Vagina (tissue), 2 donors: ENCODE results near the gene GHRL. TPM values are rescaled to one million over a fixed set of nuclear protein-coding genes. Genes with fewer than 3 reads are reported as not detected.

Source experiments
- DNase-seq, 2 donors: peaks; one replicate each; pipeline ENCODE4 v3.0.0-alpha.2; 2017; ENCODE audit errors: extremely low spot score in 2 of 2
- H3K27ac ChIP-seq: fragments of 200-600 bp; sonication (generic); one replicate; pipeline ENCODE4 v1.5.1; 2019
- H3K27me3 ChIP-seq: fragments of 200-600 bp; sonication (generic); one replicate; pipeline ENCODE4 v1.5.1; 2019
- H3K36me3 ChIP-seq, 2 donors: fragments of 200-600 bp; sonication (generic); one replicate each; pipeline ENCODE4 v1.5.1; 2017 to 2019
- H3K4me1 ChIP-seq: fragments of 200-600 bp; sonication (generic); one replicate; pipeline ENCODE4 v1.5.1; 2019
- H3K4me3 ChIP-seq, 2 donors: fragments of 200-600 bp; sonication (generic); 1 replicate in 1 of 2; 2 replicates in 1 of 2; pipeline ENCODE4 v1.5.1; 2016 to 2019
- H3K9me3 ChIP-seq: fragments of 200-600 bp; sonication (generic); one replicate; pipeline ENCODE4 v1.5.1; 2019
- POLR2A ChIP-seq, 2 donors: fragments of 450-650 bp; IDR thresholded peaks; one replicate each; pipeline ENCODE4 v1.6.1; 2017; ENCODE audit warnings: antibody characterized with exemption in 2 of 2, mild to moderate bottlenecking in 2 of 2, moderate library complexity in 2 of 2
- POLR2AphosphoS5 ChIP-seq, 2 donors: sonication (generic); formaldehyde crosslinking; IDR thresholded peaks; one replicate each; pipeline ENCODE4 v1.9.0; 2017; ENCODE audit warnings: antibody characterized with exemption in 2 of 2, mild to moderate bottlenecking in 2 of 2, low read depth in 1 of 2; ENCODE audit not compliant: insufficient read depth in 1 of 2
- intact Hi-C: fragments of 100-400 bp; cut with DNase I; formaldehyde crosslinking; loops from one replicate; pipeline ENCODE4 v1.15.1; 2023
- total RNA-seq: library from RNA; depleted of rRNA; stranded (reverse); fragments of >200 nt; gene quantifications from one replicate; pipeline ENCODE4 v1.2.3, GENCODE V29; 2016
- TF ChIP-seq, protein P1 (sequence below), 3 experiments: fragments of 450-650 bp in 2 of 3; fragments of 200-600 bp in 1 of 3; sonication (generic) in 1 of 3; IDR thresholded peaks; one replicate each; pipeline ENCODE4 v1.5.1; 2017 to 2019; ENCODE audit warnings: antibody characterized with exemption in 3 of 3, mild to moderate bottlenecking in 2 of 3, moderate library complexity in 2 of 3

The GHRL gene
- total RNA-seq, 1 donor from 2014 or later = not detected

DNA sequence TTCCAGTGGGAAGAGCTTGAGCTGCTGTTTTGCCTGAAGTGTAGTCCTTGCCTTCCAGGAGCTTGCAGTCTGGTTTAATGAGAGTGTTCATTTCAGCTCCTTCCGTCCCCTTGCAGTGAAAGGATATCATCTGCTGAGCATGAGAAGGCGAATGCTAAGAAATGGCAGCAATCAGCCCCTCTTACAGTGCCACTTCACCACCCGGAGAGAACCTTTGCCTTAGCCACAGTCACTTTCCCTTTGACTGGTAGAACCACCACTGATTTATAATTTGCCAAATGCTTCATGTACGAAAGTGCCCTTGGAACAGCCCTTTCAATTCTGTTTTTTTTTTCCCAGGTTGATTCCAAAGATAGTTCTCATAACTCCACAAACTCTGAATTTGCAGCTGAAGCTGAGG is 32.9 kb downstream of the GHRL start:
- Histone ChIP-seq H3K36me3 (peaks cover 0 to 22% of the 10 kb centered on the region in 2 donors), H3K4me3 (no peak overlapping the region), H3K27me3 (no peaks in the 10 kb centered on the region), H3K9me3 (no peaks in the 10 kb centered on the region), H3K4me1 (peaks cover 15% of the 10 kb centered on the region), H3K27ac (no peak overlapping the region)
- DNase-seq = no peak
- intact Hi-C loops = loop anchor here (5.0 kb wide), 1 partner anchor 48 kb away; no protein-coding TSS in a partner anchor
- TF ChIP-seq POLR2AphosphoS5 (IDR thresholded peaks at IDR 0.05; ENCODE audit: insufficient read depth in 1 of 2, low read depth in 1 of 2) (no peak), POLR2A (IDR thresholded peaks at IDR 0.05) (no peak)
- TF ChIP-seq, protein P1, sequence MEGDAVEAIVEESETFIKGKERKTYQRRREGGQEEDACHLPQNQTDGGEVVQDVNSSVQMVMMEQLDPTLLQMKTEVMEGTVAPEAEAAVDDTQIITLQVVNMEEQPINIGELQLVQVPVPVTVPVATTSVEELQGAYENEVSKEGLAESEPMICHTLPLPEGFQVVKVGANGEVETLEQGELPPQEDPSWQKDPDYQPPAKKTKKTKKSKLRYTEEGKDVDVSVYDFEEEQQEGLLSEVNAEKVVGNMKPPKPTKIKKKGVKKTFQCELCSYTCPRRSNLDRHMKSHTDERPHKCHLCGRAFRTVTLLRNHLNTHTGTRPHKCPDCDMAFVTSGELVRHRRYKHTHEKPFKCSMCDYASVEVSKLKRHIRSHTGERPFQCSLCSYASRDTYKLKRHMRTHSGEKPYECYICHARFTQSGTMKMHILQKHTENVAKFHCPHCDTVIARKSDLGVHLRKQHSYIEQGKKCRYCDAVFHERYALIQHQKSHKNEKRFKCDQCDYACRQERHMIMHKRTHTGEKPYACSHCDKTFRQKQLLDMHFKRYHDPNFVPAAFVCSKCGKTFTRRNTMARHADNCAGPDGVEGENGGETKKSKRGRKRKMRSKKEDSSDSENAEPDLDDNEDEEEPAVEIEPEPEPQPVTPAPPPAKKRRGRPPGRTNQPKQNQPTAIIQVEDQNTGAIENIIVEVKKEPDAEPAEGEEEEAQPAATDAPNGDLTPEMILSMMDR (IDR thresholded peaks at IDR 0.05) = no peak

DNA sequence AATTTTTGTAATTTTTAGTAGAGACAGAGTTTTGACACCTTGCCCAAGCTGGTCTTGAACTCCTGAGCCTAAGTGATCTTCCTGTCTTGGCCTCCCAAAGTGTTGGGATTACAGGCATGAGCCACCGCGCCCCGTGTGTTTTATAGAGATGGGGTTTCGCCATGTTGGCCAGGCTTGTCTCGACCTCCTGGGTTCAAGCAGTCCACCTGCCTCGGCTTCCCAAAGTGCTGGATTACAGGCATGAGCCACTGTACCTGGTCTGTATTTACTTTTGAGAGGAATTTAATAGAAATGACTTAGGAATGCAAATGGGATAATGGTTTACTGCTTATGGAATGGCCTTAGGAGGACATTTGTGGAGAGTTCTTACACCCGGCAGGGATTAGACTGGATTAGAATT is 33.7 kb downstream of the GHRL start:
- no peaks in the 10 kb centered on the region for H3K27me3 ChIP-seq
- no peak overlapping the region for H3K4me3 ChIP-seq
- H3K9me3 ChIP-seq = no peaks in the 10 kb centered on the region
- H3K36me3 ChIP-seq = peaks cover 0 to 23% of the 10 kb centered on the region in 2 donors
- H3K4me1 ChIP-seq = peaks cover 10% of the 10 kb centered on the region
- TF ChIP-seq, protein P1 (IDR thresholded peaks at IDR 0.05) = no peak
- TF ChIP-seq POLR2AphosphoS5 (IDR thresholded peaks at IDR 0.05; ENCODE audit: insufficient read depth in 1 of 2, low read depth in 1 of 2) (no peak), POLR2A (IDR thresholded peaks at IDR 0.05) (no peak)
- H3K27ac ChIP-seq = no peak overlapping the region
- intact Hi-C loops = loop anchor here (5.0 kb wide), 1 partner anchor 48 kb away; no protein-coding TSS in a partner anchor
- DNase-seq = no peak

DNA sequence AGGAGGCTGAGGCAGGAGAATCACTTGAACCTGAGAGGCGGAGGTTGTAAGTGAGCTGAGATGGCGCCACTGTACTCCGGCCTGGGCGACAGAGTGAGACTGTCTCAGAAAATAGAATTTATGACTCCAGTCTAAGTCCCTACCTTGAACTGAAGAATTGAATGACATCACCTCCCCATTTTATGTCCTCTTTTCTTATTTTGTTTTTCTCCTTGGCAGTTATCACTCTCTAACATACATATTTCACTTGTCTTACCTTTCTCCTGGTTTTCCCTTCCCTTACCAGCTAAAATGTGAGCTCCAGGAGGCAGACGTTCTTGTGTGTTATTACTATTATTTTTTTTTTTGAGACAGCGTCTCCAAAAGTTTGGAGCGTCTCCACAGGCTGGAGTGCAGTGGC is 36.9 kb downstream of the GHRL start:
- Histone ChIP-seq H3K27me3 (no peaks in the 10 kb centered on the region), H3K27ac (no peak overlapping the region), H3K4me1 (peaks cover 5% of the 10 kb centered on the region), H3K4me3 (no peak overlapping the region), H3K36me3 (peaks cover 0 to 28% of the 10 kb centered on the region in 2 donors), H3K9me3 (no peaks in the 10 kb centered on the region)
- TF ChIP-seq POLR2A (IDR thresholded peaks at IDR 0.05) (no peak), POLR2AphosphoS5 (IDR thresholded peaks at IDR 0.05; ENCODE audit: insufficient read depth in 1 of 2, low read depth in 1 of 2) (no peak)
- TF ChIP-seq, protein P1 (IDR thresholded peaks at IDR 0.05) = no peak
- intact Hi-C loops = loop anchor here (5.0 kb wide), 1 partner anchor 51 kb away; no protein-coding TSS in a partner anchor
- DNase-seq = no peak

DNA sequence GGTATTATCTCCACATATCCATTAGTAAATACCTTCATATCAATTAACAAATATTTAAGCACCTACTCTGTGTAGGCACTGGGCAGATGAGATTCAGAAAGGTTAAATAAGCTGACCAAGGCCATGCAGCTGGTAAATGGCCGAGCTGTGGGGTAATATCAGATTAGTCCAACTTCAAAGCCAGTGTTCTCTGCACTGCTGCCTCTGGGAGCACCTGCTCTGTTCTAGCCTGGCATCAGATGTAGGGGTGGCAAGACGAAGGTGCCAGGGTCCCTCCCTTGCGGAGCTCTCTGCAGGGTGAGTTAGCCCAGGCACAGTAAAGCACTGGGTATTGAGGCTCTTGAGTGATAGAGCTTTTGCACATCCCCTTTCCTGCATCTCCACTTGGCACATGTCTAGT is 39.0 kb downstream of the GHRL start:
- TF ChIP-seq POLR2AphosphoS5 (IDR thresholded peaks at IDR 0.05; ENCODE audit: insufficient read depth in 1 of 2, low read depth in 1 of 2) (no peak), POLR2A (IDR thresholded peaks at IDR 0.05) (no peak)
- TF ChIP-seq, protein P1 (IDR thresholded peaks at IDR 0.05) = no peak
- H3K36me3 ChIP-seq = peaks cover 0 to 16% of the 10 kb centered on the region in 2 donors

DNA sequence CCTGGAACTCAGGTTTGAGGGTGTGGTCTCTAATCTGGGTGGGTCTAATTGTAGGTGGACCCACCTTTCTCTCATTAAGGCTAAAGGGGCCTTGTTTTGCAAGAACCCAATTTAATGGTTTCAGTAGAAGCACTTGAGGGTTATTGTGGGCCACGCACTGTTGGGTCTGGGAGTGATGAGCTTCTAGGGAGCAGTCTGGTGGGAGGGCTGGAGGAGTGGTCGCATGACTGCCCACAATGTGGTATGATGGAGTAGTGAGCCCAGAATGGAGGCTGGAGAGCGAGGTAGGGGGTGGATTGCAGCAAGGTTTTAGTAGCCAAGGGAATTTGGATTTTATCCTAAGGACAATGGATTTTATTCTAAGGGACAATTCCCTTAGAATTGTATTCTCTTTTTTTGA is 41.7 kb downstream of the GHRL start:
- no peak for DNase-seq
- Histone ChIP-seq H3K9me3 (no peaks in the 10 kb centered on the region), H3K36me3 (peaks cover 0 to 9% of the 10 kb centered on the region in 2 donors), H3K27ac (no peak overlapping the region), H3K27me3 (no peaks in the 10 kb centered on the region), H3K4me1 (peaks cover 30% of the 10 kb centered on the region), H3K4me3 (no peak overlapping the region)
- intact Hi-C loops = no loop called here
- TF ChIP-seq, protein P1 (IDR thresholded peaks at IDR 0.05) = no peak
- TF ChIP-seq POLR2A (IDR thresholded peaks at IDR 0.05) (no peak), POLR2AphosphoS5 (IDR thresholded peaks at IDR 0.05; ENCODE audit: insufficient read depth in 1 of 2, low read depth in 1 of 2) (no peak)

More for the DNA sequence above, 39.0 kb downstream of the GHRL start:
- no peak for DNase-seq
- H3K9me3 ChIP-seq = no peaks in the 10 kb centered on the region
- H3K4me3 ChIP-seq = no peak overlapping the region
- no peak overlapping the region for H3K27ac ChIP-seq
- H3K27me3 ChIP-seq = no peaks in the 10 kb centered on the region
- intact Hi-C loops = no loop called here
- peaks cover 24% of the 10 kb centered on the region for H3K4me1 ChIP-seq
